GM19467 (cell line): Measurements from ENCODE around the gene BCL2L13.

Experiments
- ATAC-seq: cut with Tn5 transposase; IDR thresholded peaks from one replicate; pipeline ENCODE4 v1.9.1; 2021; ENCODE audit warnings: mild to moderate bottlenecking, moderate library complexity; ENCODE audit not compliant: unreplicated experiment

BCL2L13 gene

DNA sequence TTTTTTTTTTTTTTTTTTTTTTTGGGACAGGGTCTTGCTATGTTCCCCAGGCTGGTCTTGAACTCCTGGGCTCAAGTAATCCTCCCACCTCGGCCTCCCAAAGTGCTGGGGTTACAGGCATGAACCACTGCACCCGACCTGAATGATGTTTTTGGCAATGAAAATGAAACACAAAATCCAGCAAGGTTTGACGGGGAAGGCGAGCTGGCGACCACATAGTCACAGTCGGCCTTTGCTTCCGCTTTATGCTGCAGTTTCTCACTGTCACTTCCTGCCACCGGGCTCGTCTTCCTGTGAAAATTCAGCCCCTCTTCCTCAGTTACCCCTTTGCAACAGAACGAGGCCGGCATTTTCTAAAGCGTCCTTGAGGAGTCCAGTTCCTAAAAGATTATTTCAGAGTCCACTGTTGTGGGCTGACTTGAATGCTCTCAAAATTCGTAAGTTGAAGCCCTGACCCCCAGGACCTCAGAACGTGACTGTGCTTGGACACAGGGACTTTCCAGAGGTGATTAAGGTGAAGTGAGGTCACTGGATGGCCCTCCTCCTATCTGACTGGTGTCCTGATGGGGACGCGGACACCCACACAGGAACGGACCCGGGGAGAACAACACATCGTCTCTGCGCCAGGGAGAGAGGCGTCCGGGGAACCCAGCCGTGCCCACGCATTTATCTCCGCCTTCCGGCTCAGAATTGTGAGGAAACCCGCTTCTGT, 138.6 kb downstream of the BCL2L13 start:
- ATAC-seq: no peak

DNA sequence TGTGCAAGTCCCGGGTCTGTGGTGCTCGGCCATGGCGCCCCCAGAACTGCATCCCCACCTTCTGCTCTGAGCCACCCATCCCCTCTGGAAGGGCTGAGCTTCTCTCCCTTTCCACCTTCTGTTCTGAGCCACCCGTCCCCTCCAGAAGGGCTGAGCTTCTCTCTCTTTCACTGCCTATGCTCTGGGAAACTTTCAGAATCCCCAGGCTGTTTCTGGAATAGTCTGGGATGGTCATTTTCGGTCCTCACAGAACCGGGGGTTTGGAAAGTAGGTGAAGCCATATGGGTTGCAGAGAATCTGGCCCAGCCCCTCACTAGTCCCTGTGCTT, 139.1 kb downstream of the BCL2L13 start:
- ATAC-seq: no peak

DNA sequence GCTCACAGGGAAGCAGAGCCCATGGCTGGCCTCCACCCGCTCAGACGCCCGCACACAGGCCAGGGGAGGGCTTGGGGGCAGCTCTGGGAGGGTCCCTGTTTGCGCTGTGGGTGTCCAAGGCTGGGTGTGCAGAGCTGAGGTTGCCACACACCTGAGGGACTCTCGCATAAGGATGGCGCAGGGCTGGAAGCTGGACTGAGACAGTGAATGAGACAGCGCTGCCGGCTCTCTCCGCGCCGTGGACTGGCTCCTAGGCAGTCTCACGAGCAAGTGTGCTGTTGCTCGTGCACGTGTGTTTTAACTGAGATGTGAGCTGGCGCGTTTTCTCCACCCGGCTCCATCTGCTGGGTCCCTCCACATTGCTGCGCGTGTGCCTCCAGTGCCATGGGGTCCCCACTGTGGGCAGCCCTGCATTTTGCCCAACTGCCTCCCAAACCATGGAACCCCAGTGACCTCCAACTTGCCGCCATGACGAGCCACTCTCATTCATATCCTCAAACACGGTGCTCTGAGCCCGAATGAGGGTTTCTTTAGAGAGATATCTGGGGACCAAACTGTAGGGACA, 139.9 kb downstream of the BCL2L13 start:
- no peak for ATAC-seq

DNA sequence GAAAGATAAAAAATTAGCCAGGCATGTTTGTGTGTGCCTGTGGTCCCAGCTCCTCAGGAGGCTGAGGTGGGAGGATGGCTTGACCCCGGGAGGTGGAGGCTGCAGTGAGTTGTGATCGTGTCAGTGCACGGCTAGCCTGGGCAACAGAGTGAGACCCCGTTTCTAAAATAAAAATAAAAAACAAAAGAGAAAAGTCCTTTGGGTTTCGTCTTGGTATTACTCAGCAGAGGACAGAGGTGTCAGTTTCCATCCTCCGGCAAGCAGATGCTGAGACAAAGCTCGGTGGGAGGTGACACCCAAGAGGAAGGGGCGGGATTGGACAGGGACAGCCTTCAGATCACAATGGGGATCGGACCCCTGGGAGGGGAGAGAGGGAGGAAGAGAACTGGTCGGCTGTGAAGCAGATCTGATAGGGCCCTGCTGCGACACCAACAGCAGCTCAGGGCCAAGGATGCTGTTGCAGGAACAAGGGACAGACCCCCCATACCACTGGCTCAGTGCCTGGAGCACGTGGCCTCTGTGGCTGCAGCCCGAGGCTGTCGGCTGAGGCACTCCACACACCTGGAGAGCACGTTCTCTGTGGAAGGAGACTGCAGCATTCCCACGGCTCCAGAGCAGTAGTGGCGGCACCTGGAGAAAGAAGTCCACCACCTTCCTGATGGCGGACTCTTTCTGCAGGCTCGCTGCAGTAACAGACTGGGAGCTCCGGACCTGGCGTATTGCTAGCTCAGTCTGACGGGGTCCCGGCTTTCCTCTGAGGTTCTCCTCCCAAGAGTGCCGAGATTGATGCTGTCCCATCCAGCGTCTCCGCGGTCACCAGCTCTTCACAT, 140.9 kb downstream of the BCL2L13 start:
- peak; percentile 40 for ATAC-seq

DNA sequence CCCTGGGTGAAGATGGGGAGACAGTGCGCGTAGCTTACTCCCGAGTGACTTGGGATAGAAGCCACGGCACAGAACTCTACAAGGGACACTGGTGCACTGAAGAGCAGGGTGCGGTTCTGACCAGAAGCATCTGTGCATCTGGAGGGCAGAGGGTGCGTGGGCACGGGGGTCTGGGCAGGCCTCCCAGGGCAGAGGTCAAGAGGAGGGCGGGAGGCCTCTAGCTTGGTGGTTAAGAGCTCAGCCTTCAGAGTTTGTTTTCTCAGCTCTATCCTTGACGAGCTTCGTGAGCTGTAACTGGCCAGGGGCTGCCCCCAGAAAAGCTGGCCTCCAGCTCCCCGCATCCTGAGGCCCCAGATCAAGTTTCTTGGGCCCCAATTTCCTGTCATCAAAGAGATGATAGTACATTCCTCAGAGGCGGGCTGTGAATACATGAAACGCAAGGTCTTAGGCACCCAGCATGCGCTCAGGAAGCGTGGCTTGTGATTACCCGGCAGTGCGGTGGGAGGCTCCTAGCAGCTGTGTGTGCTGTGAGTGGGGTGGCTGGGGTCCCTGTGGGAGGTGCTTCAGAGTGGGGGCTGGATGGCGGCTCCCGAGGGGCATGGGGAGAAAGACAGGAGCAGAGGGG, 141.7 kb downstream of the BCL2L13 start:
- ATAC-seq: no peak
